ENCODE data around the gene CMKLR1.

The CMKLR1 gene

DNA sequence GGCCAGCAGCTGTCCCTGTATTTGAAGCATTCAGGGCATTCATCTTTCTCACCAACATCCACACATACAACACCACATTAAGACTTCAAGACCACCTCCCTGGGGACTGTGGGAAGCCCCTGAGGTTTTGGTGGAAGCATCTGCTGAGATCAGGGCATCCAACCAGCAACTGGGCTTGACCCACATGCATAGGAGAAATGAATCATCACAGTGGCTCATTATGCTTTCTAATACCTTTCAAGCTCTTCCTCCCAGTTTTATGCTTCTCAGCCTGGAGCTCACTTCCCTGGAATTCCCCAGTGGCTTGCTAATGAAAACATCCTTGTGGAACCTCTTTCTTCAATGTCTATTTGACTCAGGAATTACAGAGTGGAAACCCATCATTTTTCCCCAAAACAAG lies 21.4 kb upstream of the CMKLR1 start:
- no peak for DNase-seq

DNA sequence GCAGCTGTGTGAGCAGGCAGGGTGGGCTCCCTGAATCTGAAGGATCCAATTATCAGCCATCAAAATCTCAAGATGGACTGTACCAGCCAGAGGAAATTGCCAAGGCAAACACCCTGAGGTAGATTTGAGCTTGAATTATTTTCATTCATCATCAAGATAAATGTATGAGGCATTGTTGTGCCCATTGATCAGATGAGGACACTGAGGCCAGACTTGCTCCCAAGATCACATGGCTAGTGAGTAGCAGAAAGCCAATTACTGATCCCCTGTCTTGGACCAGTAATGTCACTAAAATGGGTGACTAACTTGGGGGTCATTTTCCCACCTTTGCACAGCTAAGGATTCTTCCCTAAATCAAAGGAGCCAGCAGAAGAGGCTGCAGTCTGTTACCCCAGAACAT lies 20.9 kb upstream of the CMKLR1 start:
- DNase-seq: no peak

DNA sequence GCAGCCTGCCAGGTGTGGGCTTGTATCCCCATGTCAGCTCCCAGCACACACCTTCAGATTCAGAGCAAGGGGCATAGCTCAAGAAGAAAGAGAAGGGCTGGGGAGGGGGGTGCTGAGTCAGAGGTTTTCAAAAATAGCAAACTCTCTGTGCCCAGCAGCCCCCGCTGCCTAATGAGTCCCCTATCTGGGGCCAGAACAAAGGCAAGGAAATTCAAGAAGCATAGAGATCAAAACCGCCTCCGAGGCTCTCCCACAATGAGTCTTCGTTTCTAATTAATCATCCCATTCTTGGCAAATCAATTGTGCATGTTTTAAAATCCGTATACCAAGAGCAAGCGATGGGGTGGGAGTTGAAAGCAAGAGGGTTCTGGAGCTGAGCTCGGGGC lies 19.5 kb upstream of the CMKLR1 start:
- DNase-seq: no peak

DNA sequence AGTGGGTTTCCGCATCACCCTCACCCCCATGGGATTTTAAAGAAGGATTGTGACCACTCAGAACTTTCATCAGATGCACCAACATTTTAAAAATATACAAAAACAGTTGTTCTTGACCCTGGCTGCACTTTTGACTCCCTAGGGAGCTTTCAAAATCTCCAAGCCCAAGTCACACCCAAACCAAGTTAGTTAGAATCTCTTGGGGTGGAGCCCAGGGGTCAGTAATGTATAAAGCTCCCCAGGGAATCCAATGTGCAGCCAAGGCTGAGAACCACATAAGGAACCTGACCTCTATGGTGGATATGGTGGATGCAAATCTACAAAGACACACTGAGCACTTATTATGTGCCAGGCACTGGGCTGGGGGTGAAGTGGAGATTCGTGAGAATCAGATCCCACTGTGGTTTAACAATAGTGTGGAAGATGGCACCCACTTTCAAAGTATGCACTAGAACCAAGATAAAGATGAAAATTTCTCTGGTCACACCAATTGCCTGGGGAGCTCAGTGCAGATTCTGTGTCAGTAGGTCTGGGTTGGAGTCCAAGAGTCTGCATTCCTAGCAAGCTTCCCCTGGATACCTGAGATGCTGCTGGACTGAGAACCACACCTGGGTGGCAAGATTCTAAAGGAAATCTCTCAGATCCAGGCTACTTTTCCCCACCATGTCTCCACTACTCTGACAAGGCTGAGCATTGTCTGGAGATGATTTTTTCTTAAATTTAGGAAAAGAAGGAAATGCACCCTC lies 18.9 kb upstream of the CMKLR1 start:
- no peak for DNase-seq

DNA sequence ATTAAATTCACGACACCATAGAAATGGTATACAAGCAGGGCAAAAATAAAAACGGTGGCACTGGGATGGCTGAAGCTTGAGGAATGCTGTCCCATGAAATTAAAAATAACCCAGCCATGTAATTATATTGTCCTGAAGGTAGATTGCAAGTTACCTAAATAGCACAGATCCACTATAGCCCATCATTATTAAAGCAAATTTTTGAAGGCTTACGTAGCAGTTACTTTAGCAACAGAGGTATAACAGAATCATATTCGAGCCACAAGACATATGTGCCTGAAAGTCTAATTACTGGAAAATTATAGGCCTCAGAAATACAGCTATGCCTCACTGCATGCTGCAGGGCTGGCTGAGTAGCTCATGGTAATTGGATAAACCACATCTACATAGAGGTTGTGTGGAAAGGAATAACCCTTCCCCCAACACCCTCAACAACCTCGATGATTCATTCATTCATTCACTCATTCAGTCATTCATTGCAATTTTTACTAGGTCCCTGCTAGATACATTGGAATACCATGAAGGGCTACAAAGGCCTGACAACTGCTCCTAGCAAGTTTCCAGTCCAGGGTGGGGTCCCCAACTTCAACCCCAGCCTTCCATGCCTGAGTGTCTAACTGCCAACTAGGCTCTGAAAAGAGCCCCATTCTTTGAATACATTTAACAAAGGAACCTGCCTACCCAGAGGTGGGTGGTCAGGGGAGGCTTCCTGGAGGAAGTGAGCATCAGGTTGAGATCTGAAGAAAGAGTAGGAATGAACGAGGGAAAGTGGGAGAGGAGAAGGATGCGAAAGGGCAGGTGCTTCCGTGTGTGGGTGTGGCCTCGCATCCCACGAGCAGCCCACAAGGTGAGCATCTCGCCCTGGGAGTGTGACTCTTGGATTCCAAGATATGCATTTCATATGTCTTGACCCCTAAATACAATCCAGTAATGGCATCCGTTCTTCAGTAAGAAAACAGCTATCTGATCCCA lies 18.0 kb upstream of the CMKLR1 start:
- DNase-seq: no peak

DNA sequence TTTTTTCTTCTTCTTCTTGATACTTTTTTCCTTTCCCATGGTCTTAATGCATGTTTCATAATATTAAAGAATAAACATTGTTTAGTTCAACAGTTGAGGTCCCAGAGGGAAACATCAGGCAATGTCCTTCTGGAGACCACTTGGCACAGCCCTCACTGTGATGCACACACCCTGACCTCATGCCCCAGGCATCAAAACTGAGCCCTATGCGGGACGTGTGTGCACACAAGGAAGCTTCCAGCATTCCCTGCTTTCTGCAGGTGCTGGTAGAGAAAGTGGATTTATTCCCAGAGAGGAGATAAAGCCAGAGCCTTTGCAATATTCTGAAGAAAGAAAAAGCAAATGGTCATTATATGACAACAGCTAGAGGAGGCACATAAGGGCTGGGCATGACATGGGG lies 16.0 kb upstream of the CMKLR1 start:
- DNase-seq: no peak

DNA sequence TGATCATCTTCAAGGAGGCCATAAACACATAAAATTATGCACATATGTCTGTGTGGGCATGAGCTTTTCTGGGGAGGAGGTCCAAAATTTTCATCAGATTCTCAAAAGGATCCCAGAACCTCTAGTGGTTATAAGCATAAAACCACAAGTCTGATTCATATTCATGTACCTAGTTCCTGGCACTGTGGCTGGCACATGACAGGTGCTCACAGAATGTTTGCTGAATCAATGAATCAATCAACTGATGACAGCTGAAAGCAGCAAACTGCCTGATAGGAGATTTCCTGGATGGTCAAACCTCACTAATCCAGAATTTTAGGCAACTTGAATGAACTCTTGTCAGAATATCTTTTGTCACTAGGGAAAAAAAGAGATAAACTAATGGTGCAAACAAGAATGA lies 13.5 kb upstream of the CMKLR1 start:
- no peak for DNase-seq

DNA sequence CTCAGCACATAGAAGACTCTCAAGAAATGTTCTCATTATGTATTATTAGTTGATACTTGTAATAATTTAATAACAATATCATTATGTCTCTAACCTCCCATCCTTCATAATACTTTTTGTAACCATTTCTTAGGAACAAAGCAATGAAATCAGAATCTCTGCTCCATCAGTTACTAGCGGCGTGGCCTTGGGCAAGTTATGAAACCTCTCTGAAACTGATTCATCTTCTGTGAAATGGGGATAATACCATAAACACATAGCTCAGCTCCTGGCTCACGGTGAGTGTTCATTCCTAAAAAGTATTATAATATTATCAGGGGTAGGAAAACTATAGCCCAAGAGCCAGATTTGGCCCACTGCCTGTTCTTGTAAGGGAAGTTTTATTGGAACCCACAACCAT lies 11.4 kb upstream of the CMKLR1 start:
- no peak for DNase-seq

DNA sequence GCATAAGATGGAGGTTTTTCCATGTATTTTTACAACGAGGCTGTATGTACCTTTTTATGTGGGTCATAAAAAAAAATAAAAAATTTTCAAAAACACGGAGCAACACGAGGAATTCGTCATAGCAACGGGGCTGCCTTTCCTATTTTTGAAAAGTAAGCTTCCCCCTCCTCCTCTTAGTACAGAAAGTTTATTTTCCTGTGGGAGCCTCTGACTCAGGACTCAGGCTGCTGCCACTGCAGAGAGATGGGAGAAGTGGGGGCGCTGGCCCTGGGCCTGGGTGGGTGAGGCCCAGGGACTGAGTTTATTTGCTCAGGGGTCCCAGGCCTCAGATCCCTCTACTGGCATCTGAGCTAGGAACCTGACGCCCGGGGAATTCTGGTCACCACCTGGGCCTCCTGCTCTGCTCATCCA lies 10.2 kb upstream of the CMKLR1 start:
- no peak for DNase-seq

DNA sequence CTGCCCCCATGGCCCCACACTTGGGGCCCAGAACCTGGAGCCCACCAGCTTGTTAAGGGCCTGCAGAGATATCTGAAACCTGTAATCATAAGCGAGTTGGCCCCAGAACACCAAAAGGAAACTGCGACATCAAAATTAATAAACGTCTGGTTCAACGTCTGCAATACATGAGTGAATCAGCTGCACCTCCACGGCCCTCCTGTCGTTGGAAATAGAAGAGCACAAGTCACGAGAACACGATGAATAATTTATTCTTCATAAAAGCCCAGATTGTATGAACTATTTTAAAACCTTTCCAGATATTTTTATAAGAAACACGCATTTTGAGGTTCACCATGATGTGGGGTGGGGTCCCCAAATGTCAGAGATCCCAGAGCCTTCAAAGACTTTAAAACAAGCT lies 9.7 kb upstream of the CMKLR1 start:
- DNase-seq: no peak

DNA sequence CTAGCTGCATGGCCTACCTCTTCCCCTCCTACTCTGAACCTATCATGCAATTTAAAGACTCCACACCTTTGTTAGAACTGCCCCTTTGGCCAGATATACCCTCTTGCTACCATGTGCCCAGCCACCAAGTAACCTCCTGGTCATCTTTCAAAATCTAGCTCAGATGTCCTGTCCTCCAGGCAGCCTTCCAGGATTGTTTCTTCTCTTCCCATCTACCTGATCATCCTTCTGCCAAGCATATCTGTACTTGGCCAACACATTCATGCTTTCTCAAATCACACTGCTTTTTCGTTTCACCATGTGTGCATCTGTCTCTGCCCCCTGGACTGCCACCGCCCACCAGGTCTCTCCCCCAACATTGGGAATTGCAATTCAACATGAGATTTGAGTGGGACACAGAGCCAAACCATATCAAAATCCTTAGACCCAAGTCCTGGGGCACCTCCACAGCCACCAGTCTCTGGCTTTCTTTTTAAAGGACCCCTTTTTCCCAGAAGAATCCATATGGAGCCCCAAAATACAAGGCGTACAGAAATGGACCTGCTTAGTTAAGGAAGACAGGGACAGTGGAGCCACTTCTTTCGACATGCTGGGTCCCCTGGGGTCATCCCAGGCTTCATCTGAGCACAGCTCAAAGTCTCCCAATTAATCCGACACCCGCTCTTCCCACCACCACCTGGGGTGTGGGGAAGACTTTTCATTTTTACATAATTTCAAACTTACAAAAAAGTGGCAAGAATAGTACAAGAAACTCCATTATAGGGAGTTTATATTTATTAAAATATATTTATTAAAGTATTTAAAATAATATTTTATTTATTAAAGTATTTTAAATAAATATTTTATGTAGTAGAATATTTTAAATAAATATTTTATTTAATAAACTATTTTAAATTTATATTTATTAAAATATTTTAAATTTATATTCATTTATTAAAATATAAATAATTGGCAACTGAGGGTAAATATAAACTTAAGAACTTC lies 7.9 kb upstream of the CMKLR1 start:
- DNase-seq: no peak

DNA sequence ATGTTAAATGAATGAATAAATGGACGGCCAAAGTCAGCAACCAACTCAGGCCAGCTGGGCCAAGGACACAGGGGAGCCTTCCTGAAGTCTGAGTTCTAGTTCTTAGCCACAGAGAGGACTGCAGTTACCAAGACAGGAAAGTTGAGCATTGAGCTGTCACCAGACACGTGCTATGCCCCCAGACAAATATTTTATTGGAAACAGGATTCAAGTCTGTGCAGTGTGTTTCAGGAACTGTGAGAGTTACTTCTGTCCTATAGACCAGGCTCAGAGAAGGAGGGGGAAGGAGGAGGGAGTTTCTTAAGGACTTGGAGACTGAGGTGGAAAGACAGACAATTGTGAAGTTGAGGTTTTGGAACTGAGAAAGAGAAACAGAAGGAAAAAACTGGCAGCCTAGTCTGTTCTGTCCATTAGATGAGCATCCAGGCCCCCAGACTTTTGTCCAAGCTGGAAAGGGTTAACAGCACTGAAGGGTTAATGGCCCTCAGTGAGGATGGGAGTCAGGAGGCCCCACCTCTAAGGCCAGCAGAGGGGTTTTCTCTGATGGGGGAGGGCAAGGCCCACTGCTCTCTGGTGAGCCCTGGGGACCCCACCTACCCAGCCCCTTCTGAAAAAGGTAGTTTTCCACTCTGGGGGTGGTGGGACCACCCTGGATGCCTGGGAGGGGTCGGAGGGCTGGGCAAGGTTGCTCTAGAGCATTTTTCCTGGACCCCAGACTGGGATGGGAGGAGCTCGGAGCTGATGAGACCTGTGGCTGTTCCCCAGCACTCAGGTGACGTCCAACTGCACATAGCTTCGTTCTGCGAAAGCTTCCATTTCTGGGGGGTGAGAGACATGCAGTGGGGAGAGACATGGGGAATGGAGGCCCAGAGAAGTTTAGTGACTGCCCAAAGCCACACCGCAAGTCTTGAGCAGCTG lies 6.9 kb upstream of the CMKLR1 start:
- DNase-seq: no peak

DNA sequence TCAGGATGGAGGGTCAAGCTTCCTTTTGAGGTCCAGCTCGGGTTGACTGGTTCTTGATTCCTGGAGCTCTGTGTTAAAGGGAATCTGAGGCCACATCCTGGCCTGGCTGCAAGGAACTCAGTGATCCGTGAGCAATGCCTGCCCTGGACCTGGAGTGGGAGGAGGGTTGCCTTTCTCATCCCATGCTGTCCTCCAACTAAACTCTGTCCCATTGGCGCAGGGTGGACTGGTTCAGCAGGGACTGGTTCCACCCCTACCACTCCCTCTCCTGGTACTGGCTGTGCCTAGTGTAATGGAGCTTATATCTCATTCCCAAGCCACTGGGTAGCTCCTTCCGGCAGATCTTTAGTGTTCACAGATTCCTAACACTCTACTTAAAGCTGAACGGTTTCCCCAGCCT lies 3.9 kb upstream of the CMKLR1 start:
- DNase-seq: no peak

DNA sequence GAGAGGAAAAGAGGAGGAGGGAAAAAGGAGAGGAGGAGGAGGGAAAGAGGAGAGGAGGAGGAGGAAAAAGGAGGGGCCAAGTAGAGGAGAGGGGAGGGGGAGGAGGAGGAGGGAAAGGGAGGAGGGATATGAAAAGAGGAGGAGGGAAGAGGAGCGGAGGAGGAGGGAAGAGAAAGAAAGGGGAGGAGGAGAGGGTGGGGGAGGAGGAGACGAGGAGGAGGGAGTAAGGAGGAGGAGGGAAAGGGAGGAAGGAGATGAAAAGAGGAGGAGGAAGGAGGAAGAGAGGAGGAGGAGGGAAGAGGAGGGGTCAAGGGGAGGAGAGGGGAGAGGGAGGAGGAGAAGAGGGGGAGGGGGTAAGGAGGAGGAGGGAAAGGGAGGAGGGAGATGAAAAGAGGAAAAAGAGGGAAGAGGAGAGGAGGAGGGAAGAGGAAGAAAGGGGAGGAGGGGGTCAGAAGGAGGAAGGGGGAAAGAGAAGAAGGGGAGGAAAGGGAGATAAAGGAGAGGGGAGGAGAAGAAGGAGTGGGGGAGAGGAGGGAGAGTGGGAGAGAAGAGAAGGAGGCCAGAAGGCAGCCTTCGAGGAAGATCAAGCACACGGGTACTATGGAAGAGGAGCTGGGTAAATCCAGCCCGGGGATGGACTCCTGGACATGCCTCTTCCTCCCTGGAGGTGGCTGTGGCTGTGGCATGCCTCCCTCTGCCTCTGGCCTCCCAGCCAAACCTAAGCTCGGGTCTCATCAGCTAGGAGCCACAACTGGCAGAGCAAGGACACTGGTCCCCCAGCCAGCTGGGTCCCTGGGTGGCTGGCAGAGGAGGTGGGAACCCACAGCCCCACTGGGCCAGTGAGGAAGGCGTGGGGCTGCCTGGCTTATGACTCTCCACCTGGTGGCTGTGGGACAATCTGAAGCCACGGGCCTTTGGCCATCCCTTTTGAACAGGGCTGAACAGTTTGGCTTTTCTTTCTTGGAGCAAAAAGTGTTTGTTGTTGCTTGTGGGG lies 3.0 kb upstream of the CMKLR1 start:
- no peak for DNase-seq

DNA sequence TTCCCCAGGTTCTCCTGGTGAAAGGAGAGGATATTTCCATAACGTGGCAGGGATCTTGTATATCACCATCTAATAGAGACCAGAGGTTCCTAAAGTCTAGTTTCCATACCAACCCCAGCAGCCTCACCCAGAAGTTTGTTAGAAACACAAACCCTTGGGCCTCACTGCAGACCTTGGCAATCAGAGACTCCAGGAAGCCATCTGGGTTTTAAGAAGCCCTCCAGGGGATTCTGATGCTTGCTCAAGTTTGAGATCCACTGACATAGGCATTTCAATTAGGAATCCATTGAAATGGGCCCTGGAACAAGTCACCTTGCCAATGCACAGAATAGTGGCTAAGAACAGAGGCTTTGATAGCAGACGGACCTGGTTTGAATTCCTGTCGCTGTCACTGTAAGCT lies 2.2 kb upstream of the CMKLR1 start:
- DNase-seq: no peak

DNA sequence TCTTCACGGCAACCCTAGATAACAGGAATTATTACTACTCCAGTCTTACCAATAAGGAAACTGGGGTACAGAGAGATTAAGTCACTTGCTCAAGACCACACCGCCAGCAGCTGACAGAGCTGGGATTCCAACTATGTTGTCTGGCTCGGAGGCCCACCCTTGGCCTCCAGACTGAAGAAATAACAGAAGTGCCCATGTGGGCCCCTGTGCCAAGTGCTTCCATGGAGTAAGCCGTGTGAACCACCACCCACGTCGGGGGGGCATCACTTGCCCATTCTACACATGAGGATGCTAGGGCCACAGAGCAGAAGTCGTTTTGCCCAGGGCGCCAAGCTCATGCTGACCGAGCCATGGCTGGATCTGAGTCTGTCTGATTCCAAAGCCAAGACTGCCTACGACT lies 926 bp upstream of the CMKLR1 start:
- DNase-seq: no peak

DNA sequence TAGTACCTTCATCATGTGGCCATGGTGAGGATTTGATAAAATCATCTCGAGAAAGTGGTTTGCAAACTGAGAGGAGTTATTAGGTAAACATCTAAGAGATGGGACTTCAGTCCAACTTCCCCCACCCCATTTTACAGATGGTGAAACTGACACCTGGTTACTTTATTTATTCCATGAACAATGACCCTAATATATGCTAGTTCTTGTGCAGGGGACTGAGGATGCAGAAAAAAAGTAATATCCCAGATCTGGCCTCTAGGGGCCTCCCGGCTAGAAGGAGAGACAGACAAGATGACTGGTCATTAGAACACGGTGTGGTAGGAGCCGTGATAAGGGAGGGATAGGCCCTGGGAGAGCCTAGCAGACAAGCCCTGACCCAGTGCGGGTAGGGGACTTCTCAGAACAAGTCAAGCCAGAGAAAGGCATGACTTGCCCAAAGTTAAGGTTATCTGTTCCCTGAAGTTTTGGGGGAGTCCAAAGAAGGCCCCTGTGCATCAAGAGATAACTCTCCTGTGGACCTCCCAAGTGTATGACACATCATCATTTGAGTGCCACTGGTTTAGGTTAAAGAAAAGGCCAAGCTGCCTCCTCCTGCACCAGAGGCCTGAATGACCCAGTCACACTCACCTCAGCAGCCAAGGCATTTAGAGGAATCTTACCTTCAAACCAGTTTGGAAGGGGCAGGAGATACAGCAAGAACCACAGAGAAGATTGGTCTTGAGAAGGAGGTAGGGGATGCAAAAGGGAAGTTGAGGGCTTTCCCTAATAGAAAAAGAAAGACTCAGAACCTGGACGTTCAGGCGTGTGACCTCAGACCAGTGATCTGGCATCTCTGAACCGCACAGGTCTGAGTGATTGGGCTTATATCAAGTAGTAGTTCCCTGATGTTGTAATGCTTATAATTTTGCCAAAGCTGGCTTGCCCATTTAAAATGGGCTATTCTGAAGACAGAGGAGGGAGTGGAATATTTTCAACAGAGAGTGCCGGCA lies 1.6 kb downstream of the CMKLR1 start:
- peak; percentile 27 for DNase-seq

DNA sequence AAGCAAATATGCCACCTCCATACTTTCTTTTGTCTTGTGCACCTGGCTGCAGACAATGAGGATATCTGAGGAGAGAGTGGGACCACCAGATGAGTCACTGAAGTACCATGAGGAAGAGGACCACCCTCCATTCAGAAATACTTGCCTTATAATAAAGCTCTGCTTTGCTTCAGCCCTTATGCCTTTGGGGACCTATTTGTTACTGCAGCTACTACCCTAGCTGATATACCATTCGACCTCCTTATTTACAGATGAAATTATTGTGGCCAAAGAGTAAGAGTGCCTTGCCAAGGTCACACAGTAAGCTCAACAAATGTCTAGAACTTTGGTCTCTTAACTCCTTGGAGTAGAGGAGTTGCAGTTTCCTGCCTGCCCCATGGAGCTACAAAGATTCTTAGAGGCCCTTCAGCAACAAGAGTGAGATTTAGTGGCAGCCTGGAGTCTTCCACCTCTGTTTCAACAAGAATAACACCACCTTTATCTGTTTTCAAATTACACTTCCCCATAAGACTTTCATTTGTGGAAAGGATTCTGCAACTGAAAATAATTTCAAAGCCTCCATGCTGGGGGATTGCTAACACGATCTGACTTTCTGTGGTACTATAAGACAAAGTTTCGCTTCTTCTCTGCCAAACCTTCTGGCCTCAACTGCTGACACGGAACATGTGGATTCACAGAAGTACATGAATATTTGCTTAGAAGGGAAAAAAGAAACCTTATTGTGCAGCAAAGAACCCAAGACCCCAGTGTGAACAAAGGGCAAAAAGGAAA lies 3.6 kb downstream of the CMKLR1 start:
- DNase-seq: no peak
